ENCODE data around the gene NMD3.

Gene NMD3

DNA sequence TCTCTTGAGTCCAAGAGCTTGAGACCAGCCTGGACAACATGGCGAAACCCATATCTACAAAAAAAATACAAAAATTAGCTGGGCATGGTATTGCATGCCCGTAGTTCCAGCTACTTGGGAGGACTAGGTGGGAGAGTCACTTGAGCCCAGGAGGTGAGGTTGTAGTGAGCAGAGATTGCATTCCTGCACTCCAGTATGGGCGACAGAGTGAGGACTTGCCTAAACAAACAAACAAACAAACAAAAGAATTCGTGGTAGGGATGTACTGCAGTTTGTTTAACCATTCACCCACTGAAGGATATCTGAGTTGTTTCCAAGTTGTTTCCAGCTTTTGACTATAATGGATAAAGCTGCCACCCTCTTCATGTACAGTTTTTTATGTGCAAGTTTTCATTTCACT, 7.5 kb upstream of the NMD3 start:
- peaks cover 2% of the 10 kb centered on the region; the same call in 1 of the 2 replicates for H3K9me3 ChIP-seq
- DNase-seq (ENCODE audit: low spot score in 2 of 2), result no peak
- no peaks in the 10 kb centered on the region for H3K36me3 ChIP-seq (replicated peaks)
- H3K4me3 ChIP-seq, result no peak overlapping the region
- in situ Hi-C loops (cut with MboI; ENCODE audit: low sequenced_read_pairs), result no loop called here
- no peaks in the 10 kb centered on the region for H3K4me1 ChIP-seq
- H3K27me3 ChIP-seq (ENCODE audit: low read depth), result no peaks in the 10 kb centered on the region

DNA sequence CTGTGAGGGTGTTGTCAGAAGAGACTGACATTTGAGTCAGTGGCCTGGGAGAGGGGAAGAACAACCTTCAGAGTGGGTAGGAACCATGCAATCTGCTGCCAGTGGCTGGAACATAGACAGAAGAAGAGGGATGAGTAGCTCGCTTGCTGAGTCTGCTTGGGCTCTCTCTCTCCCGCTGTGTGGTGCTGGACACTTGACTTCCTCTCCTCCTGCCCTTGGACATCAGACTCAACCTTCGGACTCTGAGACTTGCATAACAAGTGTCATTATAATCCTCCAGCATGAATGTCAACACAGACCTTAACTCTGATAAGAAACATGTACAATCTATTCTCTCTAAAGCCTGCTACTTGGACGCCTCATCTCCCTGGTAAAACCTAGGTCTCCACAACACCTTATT, 5.9 kb upstream of the NMD3 start:
- Histone ChIP-seq H3K36me3 (replicated peaks) (no peaks in the 10 kb centered on the region), H3K4me3 (no peak overlapping the region), H3K4me1 (no peaks in the 10 kb centered on the region; the same call in 1 of the 2 replicates), H3K27me3 (ENCODE audit: low read depth) (no peaks in the 10 kb centered on the region), H3K9me3 (peaks cover 2% of the 10 kb centered on the region; the same call in 1 of the 2 replicates)
- in situ Hi-C loops (cut with MboI; ENCODE audit: low sequenced_read_pairs), result no loop called here
- DNase-seq (ENCODE audit: low spot score in 2 of 2), result no peak

DNA sequence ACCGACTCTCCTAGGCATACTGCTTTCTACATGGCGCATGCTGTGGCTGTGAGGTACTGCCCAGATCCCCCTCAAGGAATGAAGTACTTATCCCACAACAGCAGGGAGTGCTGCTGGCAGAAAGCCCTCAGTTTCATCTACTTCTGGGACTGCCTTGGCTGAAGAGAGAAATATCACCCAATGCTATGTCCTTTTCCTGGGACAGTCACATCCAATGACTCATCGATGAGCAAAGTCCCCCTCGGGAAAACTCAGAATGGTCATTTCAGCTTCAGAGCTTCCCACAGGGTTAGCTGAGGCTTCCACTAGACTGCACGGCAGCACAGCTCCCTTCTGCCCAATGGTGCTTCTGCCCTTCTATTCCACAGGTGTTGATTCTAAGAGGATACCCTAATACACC, 3.6 kb upstream of the NMD3 start:
- Histone ChIP-seq H3K27me3 (ENCODE audit: low read depth) (no peaks in the 10 kb centered on the region), H3K9me3 (peaks cover 2% of the 10 kb centered on the region; the same call in 1 of the 2 replicates), H3K4me1 (peaks cover 6% of the 10 kb centered on the region), H3K4me3 (no peak overlapping the region), H3K36me3 (replicated peaks) (no peaks in the 10 kb centered on the region; the same call in 1 of the 2 replicates)
- in situ Hi-C loops (cut with MboI; ENCODE audit: low sequenced_read_pairs), result no loop called here
- no peak for DNase-seq (ENCODE audit: low spot score in 2 of 2)

DNA sequence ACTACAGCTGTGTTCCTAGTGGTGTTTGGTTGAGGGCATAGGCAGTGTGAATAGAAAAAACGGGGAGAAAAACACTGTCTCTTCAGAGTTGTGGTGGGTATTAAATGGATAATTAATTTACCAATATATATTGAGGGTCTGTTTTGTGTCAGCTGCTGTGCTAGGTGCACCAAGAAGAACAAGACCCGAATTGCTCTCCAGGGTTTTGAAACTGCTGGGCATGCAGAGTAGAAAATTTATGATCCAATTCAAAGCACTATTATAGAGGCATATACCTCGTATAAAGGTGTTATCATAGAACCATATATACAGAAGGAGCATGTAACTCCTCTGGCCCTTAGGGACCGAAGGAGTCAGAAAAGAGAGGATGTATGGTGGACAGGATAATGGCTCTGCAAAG, 1.6 kb upstream of the NMD3 start:
- no peaks in the 10 kb centered on the region; the same call in 1 of the 2 replicates for H3K36me3 ChIP-seq (replicated peaks)
- no peaks in the 10 kb centered on the region for H3K27me3 ChIP-seq (ENCODE audit: low read depth)
- DNase-seq (ENCODE audit: low spot score in 2 of 2), result no peak
- peaks cover 12% of the 10 kb centered on the region for H3K4me1 ChIP-seq
- peaks cover 2% of the 10 kb centered on the region; the same call in 1 of the 2 replicates for H3K9me3 ChIP-seq
- in situ Hi-C loops (cut with MboI; ENCODE audit: low sequenced_read_pairs), result no loop called here
- no peak overlapping the region for H3K4me3 ChIP-seq

DNA sequence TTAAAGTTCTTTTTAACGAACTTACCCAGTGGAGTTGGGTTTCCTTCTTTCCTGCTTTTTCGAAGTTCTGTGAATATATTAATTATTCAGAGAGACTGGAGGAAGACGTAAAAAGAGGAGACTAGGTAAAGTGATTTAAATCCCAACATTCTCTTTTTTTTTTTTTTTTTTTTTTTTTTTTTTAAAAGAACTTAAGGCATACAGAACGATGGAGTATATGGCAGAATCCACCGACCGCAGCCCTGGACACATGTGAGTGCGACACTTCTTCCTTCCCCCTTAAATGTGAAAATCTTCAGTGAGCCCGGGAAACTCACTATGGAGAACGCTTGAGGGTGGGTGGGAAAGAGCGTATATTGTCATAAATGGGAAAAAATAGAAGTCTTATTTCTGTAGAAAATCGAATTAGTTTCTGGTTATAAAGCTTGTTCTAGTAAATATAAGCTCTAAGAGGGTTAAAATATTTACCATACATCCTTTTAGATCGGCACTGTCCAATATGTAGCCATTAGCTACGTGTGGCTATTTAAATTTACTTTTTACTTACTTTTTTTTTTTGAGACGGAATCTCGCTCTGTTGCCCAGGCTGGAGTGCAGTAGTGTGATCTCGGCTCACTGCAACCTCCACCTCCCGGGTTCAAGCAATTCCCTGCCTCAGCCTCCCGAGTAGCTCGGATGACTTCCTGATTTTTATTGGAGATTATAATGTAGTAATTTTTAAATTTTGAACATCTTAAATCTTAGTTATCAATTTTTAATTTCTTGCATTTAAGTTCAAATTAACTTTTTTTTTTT, 892 bp downstream of the NMD3 start:
- Histone ChIP-seq H3K4me3 (peak overlapping the region; percentile 77), H3K36me3 (replicated peaks) (peaks cover 16% of the 10 kb centered on the region), H3K27me3 (ENCODE audit: low read depth) (no peaks in the 10 kb centered on the region), H3K4me1 (peaks cover 12% of the 10 kb centered on the region), H3K9me3 (no peaks in the 10 kb centered on the region; the same call in 1 of the 2 replicates)
- peak in 1 of 2 experiments; percentile 22 for DNase-seq (ENCODE audit: low spot score in 2 of 2)
- in situ Hi-C loops (cut with MboI; ENCODE audit: low sequenced_read_pairs), result no loop called here

DNA sequence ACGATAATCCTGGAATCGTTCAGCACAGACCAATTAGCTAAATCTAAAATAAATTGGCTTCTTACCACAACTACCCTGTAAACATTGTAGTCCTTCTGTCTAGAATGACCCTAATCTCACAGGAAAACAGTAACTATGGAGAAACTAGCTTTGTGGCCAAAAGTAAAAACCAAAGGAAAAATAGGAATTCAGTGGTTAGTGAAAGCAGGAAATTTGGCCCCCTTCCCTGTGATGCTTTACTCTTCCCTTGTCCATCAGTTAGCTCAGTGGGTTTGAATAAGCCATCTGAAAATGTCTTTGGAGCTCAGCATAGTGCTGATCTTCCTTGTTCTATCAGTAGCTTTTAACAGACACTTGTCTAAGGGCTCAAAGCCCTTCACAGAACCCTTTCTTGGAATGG, 1.6 kb downstream of the NMD3 start:
- H3K27me3 ChIP-seq (ENCODE audit: low read depth), result no peaks in the 10 kb centered on the region
- H3K4me3 ChIP-seq, result peak overlapping the region; percentile 77
- H3K9me3 ChIP-seq, result no peaks in the 10 kb centered on the region
- H3K4me1 ChIP-seq, result peaks cover 12% of the 10 kb centered on the region
- DNase-seq (ENCODE audit: low spot score in 2 of 2), result peak in 1 of 2 experiments; percentile 16
- in situ Hi-C loops (cut with MboI; ENCODE audit: low sequenced_read_pairs), result no loop called here
- H3K36me3 ChIP-seq (replicated peaks), result peaks cover 23% of the 10 kb centered on the region

DNA sequence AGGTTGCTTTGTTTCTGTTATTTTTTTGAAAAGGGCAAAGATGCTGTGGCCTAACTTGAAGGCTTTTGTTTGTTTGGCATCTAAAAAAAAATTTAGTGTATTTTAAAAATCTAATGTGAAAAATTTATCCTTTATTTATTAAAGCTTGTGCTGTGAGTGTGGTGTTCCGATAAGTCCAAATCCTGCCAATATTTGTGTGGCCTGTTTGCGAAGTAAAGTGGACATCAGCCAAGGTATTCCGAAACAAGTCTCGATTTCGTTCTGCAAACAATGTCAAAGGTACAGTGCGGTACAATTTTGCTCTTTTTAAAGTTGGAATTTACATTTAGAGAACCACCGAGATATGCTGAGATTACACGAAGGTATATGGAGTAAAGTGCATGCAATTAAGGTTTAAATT, 3.7 kb downstream of the NMD3 start:
- no peak for DNase-seq (ENCODE audit: low spot score in 2 of 2)
- H3K4me3 ChIP-seq, result no peak overlapping the region
- peaks cover 44% of the 10 kb centered on the region for H3K36me3 ChIP-seq (replicated peaks)
- no peaks in the 10 kb centered on the region for H3K9me3 ChIP-seq
- peaks cover 12% of the 10 kb centered on the region for H3K4me1 ChIP-seq
- in situ Hi-C loops (cut with MboI; ENCODE audit: low sequenced_read_pairs), result no loop called here
- no peaks in the 10 kb centered on the region for H3K27me3 ChIP-seq (ENCODE audit: low read depth)

DNA sequence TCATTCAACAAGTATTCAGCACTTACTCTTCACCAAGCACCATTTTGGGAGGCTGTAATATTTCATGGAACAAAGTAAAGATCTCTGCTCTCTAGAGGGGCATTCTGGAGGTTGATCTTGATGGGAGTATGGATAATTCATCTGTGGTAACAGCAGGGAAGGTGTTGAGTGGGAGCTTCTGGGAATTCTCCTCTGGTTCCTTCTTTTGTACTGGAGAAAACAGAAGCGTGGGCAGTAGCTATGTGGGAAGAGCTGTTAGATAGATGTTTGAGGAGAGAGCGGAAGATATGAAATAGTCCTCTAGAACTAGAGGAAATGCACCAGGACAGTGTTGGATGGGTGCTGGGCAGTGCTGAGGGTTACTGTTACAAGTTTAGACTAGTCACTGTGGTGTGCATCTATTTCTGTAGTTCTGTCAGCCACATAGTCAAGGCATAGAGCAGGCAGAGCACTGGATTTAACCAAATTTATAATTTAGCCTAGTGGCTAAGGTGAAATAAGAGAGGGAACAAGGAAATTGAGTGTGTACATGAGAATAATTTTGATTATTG, 9.6 kb downstream of the NMD3 start:
- no peaks in the 10 kb centered on the region for H3K9me3 ChIP-seq
- DNase-seq (ENCODE audit: low spot score in 2 of 2), result no peak
- no peaks in the 10 kb centered on the region for H3K4me1 ChIP-seq
- H3K36me3 ChIP-seq (replicated peaks), result peaks cover 81% of the 10 kb centered on the region
- no peaks in the 10 kb centered on the region for H3K27me3 ChIP-seq (ENCODE audit: low read depth)
- no peak overlapping the region for H3K4me3 ChIP-seq
- in situ Hi-C loops (cut with MboI; ENCODE audit: low sequenced_read_pairs), result no loop called here

DNA sequence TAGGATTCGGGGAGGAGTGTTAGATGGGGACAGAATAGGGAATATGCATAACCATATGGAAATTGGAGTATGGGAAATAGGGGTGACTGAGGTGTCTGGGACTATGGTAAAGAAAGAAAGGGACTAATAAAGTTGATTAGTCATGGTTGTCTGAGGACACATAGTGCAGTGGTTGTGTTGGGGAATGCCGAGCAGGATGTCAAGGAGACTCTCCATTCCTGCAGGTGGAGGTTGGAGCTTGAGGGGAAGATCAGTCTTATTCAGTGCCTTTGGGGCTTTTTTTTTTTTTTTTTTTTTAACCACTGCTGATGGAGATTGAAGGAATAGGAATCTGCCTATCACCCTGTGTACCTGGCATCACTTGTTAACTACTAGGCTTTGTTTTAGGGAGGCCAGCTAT, 10.8 kb downstream of the NMD3 start:
- in situ Hi-C loops (cut with MboI; ENCODE audit: low sequenced_read_pairs), result no loop called here
- no peak overlapping the region for H3K4me3 ChIP-seq
- no peaks in the 10 kb centered on the region for H3K4me1 ChIP-seq
- peaks cover 75% of the 10 kb centered on the region for H3K36me3 ChIP-seq (replicated peaks)
- DNase-seq (ENCODE audit: low spot score in 2 of 2), result no peak
- no peaks in the 10 kb centered on the region for H3K27me3 ChIP-seq (ENCODE audit: low read depth)
- H3K9me3 ChIP-seq, result no peaks in the 10 kb centered on the region

DNA sequence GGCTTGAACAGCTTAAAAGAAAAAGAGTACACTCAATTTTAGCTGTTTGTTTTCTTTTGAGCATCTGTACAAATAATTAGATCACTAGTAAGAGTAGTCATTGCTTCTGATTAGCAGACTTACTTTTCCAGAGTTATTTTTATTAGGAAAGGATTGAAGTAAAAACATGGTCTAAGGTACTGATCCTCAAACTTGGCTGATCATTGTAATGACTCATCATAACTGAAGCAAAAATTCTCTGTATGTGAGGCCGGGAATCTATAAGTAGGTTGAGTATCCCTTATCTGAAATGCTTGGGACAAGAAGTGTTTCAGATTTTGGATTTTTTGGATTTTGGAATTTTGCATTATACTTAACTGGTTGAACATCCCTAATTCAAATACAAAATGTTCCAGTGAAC, 12.4 kb downstream of the NMD3 start:
- no peaks in the 10 kb centered on the region for H3K9me3 ChIP-seq
- no peaks in the 10 kb centered on the region for H3K27me3 ChIP-seq (ENCODE audit: low read depth)
- in situ Hi-C loops (cut with MboI; ENCODE audit: low sequenced_read_pairs), result no loop called here
- peaks cover 64% of the 10 kb centered on the region for H3K36me3 ChIP-seq (replicated peaks)
- H3K4me3 ChIP-seq, result no peak overlapping the region
- no peaks in the 10 kb centered on the region for H3K4me1 ChIP-seq
- no peak for DNase-seq (ENCODE audit: low spot score in 2 of 2)

DNA sequence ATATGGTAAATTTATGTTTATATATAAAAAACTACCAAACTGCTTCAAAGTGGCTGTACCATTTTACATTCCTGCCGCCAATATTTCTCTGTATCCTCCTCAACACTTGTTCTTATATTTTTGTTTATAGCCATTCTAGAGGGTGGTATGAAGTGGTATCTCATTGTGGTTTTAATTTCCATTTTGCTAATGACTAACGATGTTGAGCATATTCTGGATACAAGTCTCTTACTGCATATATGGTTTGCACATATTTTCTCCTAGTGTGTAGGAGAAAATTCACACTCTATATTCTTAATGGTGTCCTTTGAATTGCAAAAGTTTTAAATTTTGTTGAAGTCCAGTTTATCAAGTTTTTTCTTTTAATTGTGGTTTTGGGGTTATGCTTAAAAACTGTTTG, 15.1 kb downstream of the NMD3 start:
- Histone ChIP-seq H3K9me3 (no peaks in the 10 kb centered on the region), H3K36me3 (replicated peaks) (peaks cover 59% of the 10 kb centered on the region), H3K4me3 (no peak overlapping the region), H3K27me3 (ENCODE audit: low read depth) (no peaks in the 10 kb centered on the region), H3K4me1 (no peaks in the 10 kb centered on the region)
- no peak for DNase-seq (ENCODE audit: low spot score in 2 of 2)
- in situ Hi-C loops (cut with MboI; ENCODE audit: low sequenced_read_pairs), result no loop called here

DNA sequence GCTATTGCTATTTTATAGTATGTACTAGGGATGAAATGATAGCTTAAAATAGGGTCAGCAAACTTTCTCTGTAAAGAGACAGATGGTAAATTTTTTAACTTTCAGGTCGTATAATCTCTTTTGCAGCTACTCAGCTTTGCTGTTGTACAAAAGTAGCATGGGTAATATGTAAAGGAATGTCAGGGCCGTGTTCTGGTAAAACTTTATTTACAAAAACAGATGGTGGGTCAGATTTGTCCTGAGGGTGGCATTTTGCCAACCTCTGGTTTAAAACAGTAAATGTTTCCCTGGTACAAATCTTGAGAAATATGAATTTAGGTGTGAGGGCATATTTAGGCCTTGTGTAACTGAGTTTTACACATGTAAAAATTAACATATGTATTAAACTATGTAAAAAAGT, 18.6 kb downstream of the NMD3 start:
- no peak for DNase-seq (ENCODE audit: low spot score in 2 of 2)
- H3K4me3 ChIP-seq, result no peak overlapping the region
- H3K4me1 ChIP-seq, result no peaks in the 10 kb centered on the region
- H3K36me3 ChIP-seq (replicated peaks), result peaks cover 70% of the 10 kb centered on the region
- H3K27me3 ChIP-seq (ENCODE audit: low read depth), result no peaks in the 10 kb centered on the region
- no peaks in the 10 kb centered on the region for H3K9me3 ChIP-seq
- in situ Hi-C loops (cut with MboI; ENCODE audit: low sequenced_read_pairs), result no loop called here

DNA sequence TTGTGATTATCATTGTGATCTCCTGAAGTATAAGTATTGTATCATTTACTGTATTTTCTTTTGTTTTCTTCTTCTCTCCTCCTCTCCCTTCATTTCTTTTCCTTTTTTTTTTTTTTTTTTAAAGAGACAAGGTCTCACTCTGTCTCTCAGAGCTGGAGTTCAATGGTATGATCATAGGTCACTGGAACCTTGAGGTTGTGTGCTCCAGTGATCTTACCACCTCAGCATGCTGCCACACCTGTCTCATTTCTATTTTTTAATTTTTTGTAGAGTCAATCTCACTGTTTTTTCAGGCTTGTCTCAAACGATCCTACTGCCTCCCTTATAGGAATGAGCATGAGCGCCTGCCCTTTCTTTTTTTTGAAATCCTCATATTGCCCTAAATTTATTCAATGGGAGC, 23.4 kb downstream of the NMD3 start:
- Histone ChIP-seq H3K9me3 (no peaks in the 10 kb centered on the region), H3K4me1 (no peaks in the 10 kb centered on the region), H3K4me3 (no peak overlapping the region), H3K36me3 (replicated peaks) (peaks cover 76% of the 10 kb centered on the region), H3K27me3 (ENCODE audit: low read depth) (no peaks in the 10 kb centered on the region)
- in situ Hi-C loops (cut with MboI; ENCODE audit: low sequenced_read_pairs), result no loop called here
- DNase-seq (ENCODE audit: low spot score in 2 of 2), result no peak

DNA sequence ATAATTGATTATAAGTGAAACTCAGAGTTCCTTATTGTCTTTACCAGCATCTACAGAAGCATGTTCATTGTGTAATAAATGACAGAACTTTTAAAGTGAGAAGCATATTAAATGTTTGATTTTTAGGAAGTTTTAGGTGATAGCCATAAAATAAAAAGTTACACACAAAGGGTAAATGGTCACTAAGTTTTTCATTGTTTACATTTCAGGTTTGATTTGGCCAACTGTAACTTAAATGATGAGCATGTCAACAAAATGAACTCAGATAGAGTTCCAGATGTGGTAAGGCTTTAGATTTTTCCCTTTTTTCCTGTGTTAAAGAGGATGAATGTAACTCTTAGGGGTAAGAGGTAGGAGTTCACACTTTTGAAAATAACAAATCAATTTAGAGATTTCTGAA, 25.9 kb downstream of the NMD3 start:
- no peaks in the 10 kb centered on the region for H3K4me1 ChIP-seq
- no peak for DNase-seq (ENCODE audit: low spot score in 2 of 2)
- H3K27me3 ChIP-seq (ENCODE audit: low read depth), result no peaks in the 10 kb centered on the region
- no peak overlapping the region for H3K4me3 ChIP-seq
- in situ Hi-C loops (cut with MboI; ENCODE audit: low sequenced_read_pairs), result no loop called here
- no peaks in the 10 kb centered on the region for H3K9me3 ChIP-seq
- peaks cover 81% of the 10 kb centered on the region for H3K36me3 ChIP-seq (replicated peaks)

Data from HAP-1 (cell line).